NOMO-1 treated with DMSO at 0.1 percent for 48 hours (cell line): ENCODE measurements around the gene PPP1R3F.
"Not testable (repeated sequence)": the region's sequence is repeated elsewhere in the genome, so short reads cannot be mapped to it uniquely, and the experiment has no call there.

Experiments used
- DNase-seq: peaks from one replicate; lab custom pipeline; 2025; ENCODE audit not compliant: unreplicated experiment; lab: John Stamatoyannopoulos, UW

The PPP1R3F gene

GRCh38 chrX:49308604-49309269 lies 39.1 kb downstream of the PPP1R3F start:
- no peak for DNase-seq

GRCh38 chrX:49309401-49309981 lies 39.9 kb downstream of the PPP1R3F start:
- no peak for DNase-seq

GRCh38 chrX:49310371-49310770 lies 40.8 kb downstream of the PPP1R3F start:
- DNase-seq = no peak

GRCh38 chrX:49312176-49312575 lies 42.6 kb downstream of the PPP1R3F start:
- peak; percentile 15 for DNase-seq

GRCh38 chrX:49316085-49316484 lies 46.5 kb downstream of the PPP1R3F start:
- DNase-seq = no peak

- DNase-seq = not testable (repeated sequence)
These were observed 52.1 kb downstream of the PPP1R3F start, which contains the start of gene GAGE12J for GRCh38 chrX:49321737-49322136. Gene GAGE12J, plus strand, starts transcription at chrX:49322037. Its CDS starts 1,157 bp downstream, at chrX:49323194.

- not testable (repeated sequence) for DNase-seq
These were observed 52.7 kb downstream of the PPP1R3F start for GRCh38 chrX:49322266-49322665.

GRCh38 chrX:49323735-49324134 lies 54.1 kb downstream of the PPP1R3F start:
- DNase-seq = not testable (repeated sequence)

- not testable (repeated sequence) for DNase-seq
These were observed 60.8 kb downstream of the PPP1R3F start for GRCh38 chrX:49330421-49330820.

GRCh38 chrX:49331282-49331681 lies 61.7 kb downstream of the PPP1R3F start, which contains the start of gene GAGE13:
Gene GAGE13, plus strand, starts transcription at chrX:49331582. Its CDS starts 1,156 bp downstream, at chrX:49332738.
- DNase-seq = not testable (repeated sequence)

- not testable (repeated sequence) for DNase-seq
These were observed 62.2 kb downstream of the PPP1R3F start for GRCh38 chrX:49331841-49332240.
